ENCODE data around the gene RNASEH2B.

Gene RNASEH2B

GRCh38 chr13:50942630-50943311 lies 33.2 kb downstream of the RNASEH2B start:
- DNase-seq, result no peak

- DNase-seq, result no peak
Measured at GRCh38 chr13:50945669-50946068, 36.1 kb downstream of the RNASEH2B start.

GRCh38 chr13:50948601-50949000 lies 39.0 kb downstream of the RNASEH2B start:
- DNase-seq, result no peak

DNA sequence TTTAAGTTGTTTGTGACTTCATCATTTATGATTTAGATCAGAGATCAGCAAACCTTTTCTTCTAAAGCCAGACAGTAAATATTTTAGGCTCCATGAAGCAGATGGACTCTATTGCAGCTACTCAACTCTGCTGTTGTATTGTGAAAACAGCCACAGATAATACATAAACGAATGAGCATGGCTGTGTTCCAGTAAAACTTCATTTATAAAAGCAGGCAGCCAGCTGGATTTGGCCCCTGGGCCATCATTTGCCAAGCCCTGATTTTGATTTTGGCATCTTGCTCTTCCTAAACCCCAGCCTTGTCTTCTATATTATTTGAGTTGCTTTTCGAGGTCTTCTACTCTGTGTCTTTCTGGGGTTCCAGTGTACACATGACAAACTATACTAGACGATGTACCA lies 41.3 kb downstream of the RNASEH2B start:
- DNase-seq, result no peak

- DNase-seq, result no peak
Measured at GRCh38 chr13:50951366-50951765, 41.8 kb downstream of the RNASEH2B start.

DNA sequence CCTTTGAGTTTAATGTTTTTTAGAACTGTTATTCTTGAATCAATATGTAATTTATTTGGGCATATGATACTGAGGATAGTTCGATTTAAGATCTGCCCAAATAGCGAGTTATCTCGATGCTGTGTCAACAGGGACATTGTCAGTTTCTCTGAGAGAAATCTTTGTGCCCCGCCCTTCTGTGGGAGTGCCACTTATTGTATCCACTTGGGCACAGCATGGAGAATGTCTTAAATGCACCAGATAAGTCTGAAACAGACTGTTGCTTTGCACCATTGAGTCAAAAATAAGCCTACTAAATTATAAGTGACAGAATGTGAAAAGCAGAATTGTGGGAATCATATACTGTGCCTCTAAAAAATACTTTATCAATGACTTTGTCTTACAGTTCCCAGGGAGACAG lies 45.6 kb downstream of the RNASEH2B start:
- DNase-seq, result no peak

GRCh38 chr13:50955798-50956197 lies 46.2 kb downstream of the RNASEH2B start:
- no peak for DNase-seq

DNA sequence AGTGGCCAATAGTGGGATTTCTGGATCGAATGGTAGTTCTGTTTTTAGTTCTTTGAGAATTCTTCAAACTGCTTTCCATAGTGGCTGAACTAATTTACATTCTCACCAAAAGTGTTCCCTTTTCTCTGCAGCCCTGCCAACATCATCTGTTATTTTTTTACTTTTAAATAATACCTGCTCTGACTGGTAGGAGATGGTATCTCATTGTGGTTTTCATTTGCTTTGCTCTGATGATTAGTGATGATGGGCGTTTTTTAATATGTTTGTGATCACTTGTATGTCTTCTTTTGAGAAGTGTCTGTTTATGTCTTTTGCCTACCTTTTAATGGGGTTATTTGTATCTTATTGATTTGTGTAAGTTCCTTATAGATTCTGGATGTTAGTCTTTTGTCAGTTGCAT lies 48.0 kb downstream of the RNASEH2B start:
- DNase-seq, result no peak

DNA sequence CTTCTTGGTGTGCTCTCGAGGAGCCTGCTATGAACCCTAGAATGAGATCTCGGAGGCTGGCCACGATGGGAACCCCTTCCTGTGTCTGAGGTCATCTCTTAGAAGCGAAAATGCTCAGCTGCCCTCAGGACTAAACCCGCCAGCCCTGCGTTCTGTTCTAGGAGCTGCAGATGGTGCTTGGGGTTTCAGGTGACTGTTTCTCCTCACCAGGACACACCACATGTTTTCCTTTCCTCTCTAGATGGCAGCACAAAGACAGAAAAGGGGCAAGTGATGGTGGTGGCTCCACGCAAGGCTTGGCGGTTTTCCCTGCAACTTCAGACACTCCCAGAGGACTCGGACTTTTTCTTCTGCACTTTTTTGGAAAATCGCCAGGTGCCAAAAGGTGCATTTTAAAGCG lies 60.1 kb downstream of the RNASEH2B start:
- no peak for DNase-seq

DNA sequence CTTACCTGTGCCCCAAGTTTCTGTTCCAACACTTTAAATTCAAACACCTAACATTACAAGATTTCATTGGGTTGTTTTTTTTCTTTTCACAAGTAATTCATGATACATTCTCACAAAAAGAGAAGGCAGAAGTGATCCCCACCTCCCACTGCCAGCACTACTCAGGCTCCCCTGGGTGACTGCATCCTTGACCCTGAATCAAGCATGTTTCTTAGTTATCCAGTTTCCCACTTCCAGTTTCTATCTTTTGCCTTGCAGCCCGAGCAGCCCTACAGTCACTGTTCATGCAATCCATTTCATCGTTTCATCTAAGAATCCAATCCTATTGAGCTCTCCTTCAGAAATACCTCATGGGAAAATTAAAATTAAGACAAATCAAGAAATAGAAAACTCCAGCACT lies 61.4 kb downstream of the RNASEH2B start:
- DNase-seq, result no peak

- no peak for DNase-seq
Measured at GRCh38 chr13:50974268-50974667, 64.7 kb downstream of the RNASEH2B start.

GRCh38 chr13:50979187-50979586 lies 69.6 kb downstream of the RNASEH2B start:
- no peak for DNase-seq

GRCh38 chr13:50981686-50982085 lies 72.1 kb downstream of the RNASEH2B start:
- DNase-seq, result no peak

DNA sequence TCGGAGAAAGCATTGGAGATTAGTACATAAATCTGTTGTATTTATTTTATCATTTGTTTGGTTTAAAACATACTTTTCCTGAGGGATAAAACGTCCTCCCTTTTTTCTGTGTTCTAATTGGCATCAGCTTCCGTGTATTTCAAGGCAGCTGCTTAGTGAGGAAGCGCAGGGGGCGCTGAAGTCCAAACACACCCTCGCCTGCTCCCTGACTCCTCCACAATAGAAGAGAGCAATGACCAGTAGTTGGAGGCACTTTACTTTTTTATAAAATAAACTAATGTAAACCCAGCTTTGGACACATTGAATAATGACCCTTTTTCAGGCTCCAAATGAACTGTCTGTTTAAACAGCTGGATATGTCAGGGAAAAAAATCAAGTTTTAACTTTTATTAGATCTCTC lies 79.9 kb downstream of the RNASEH2B start:
- DNase-seq, result no peak

- no peak for DNase-seq
Measured at GRCh38 chr13:50990065-50990817, 80.7 kb downstream of the RNASEH2B start.

DNA sequence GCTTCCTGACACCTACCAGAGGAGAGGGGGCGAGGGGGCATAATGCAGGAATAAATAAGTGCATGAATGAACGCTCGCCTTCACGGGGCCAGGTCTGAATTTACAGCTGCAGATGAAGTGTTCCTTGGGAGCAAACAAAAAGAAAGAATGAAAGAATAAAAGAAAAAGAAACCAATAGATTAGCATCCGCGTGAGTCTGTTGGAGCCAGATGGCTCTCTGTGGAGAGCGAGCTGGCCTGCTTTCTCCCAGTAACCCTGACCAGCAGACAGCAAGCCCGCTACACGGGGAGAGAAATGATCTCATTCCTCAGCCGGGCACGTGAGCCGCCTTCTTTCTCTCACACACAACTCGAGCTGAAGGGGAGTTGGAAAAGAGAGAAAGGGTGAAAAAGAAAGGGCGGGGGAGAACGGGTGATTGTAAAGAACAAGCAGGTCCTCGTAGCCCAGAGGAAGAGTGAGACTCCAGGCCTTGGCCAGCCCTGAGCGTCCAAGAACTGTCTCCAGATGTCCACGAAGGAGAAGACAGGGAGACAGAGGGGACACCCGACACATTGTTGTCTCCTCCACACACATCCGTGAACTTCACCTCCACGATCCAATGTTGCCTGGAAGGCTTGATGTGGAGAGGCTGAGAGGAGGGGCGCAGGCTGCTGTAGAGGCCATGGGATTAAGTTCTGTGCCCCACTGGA lies 81.4 kb downstream of the RNASEH2B start:
- no peak for DNase-seq

- no peak for DNase-seq
Measured at GRCh38 chr13:50991579-50992521, 82.3 kb downstream of the RNASEH2B start.

- DNase-seq, result no peak
Measured at GRCh38 chr13:50993371-50993770, 83.8 kb downstream of the RNASEH2B start.

GRCh38 chr13:50993934-50994333 lies 84.3 kb downstream of the RNASEH2B start:
- no peak for DNase-seq

GRCh38 chr13:50994651-50995050 lies 85.1 kb downstream of the RNASEH2B start:
- no peak for DNase-seq

DNA sequence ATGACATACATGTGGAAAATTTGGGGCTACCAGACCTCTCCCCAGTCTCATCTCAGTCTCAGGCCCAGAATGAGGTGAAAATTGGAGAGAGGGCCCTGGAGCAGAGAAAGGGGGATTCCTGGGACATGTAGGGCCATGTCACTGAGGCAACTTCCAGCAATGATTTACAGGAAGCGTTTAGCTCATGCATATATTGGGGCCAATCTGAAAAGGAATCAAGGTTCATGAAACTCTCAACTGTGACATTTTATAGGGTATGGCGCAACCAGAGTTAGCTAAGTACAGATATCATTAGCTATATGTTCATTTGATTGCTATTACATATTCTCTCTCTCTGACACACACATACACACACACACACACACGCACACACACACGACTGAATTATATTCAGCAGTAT lies 86.3 kb downstream of the RNASEH2B start:
- DNase-seq, result no peak

GRCh38 chr13:50998326-50998725 lies 88.7 kb downstream of the RNASEH2B start:
- DNase-seq, result no peak

DNA sequence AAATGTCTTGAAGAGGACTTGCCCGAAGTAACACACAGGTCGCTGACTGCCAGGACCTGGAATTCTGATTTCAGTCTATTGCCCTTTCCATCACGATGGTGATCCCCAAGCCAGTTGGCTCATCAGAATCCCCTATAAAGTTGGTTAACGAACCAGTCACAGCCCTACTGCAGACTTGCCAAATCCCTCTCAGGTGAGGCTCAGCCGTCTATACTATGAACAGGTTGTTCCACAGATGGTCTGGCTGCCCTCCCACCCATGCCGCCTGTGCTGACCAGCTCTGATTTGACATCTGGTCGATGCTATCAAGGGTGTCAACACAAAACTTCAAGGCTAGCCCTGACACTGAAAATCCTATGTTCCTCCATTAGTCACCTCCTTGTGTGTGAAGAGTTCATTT lies 90.0 kb downstream of the RNASEH2B start:
- no peak for DNase-seq
